GM10266 (cell line): Measurements from ENCODE around the gene ABCD3.

Experiments used
- DNase-seq: peaks from one replicate; pipeline ENCODE4 v3.0.0; 2012; ENCODE audit errors: extremely low spot score
- TF ChIP-seq, protein P1 (sequence below): IDR thresholded peaks from 2 replicates; pipeline ENCODE4 v1.5.1; 2012; ENCODE audit warnings: mild to moderate bottlenecking, low read depth; ENCODE audit not compliant: control insufficient read depth, insufficient read depth; ENCODE audit errors: missing control alignments

ABCD3 gene

DNA sequence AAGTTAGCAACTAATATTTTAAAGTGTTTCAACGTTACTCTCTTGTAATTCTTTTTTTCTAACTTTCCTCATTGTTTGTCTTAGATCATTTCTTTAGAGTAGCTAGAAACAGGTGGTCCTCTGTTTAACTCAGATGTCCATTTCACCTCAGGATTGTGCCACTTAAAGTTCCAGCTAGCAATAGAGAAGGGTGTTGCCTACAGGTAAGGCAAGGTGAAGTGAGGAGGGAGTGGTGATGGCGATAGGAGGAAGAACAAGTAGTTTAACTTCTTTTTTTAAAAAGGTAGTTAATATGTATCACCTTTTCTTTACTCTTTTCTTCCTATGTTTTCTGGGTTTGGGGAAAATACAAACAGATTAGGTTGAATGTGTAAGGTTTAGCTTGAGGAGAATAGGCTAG, 44.4 kb downstream of the ABCD3 start:
- TF ChIP-seq, protein P1, sequence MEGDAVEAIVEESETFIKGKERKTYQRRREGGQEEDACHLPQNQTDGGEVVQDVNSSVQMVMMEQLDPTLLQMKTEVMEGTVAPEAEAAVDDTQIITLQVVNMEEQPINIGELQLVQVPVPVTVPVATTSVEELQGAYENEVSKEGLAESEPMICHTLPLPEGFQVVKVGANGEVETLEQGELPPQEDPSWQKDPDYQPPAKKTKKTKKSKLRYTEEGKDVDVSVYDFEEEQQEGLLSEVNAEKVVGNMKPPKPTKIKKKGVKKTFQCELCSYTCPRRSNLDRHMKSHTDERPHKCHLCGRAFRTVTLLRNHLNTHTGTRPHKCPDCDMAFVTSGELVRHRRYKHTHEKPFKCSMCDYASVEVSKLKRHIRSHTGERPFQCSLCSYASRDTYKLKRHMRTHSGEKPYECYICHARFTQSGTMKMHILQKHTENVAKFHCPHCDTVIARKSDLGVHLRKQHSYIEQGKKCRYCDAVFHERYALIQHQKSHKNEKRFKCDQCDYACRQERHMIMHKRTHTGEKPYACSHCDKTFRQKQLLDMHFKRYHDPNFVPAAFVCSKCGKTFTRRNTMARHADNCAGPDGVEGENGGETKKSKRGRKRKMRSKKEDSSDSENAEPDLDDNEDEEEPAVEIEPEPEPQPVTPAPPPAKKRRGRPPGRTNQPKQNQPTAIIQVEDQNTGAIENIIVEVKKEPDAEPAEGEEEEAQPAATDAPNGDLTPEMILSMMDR: no peak

GRCh38 chr1:94463056-94463764, 45.0 kb downstream of the ABCD3 start:
- no peak for DNase-seq

More for the DNA sequence above, 44.4 kb downstream of the ABCD3 start:
- no peak for DNase-seq

GRCh38 chr1:94463765-94464330, 45.7 kb downstream of the ABCD3 start:
- DNase-seq: peak; percentile 10
- TF ChIP-seq, protein P1: peak; percentile 55

More at GRCh38 chr1:94463056-94463764, 45.0 kb downstream of the ABCD3 start:
- TF ChIP-seq, protein P1: no peak

- TF ChIP-seq, protein P1: no peak
- no peak for DNase-seq
Observed at GRCh38 chr1:94468708-94469107, 50.5 kb downstream of the ABCD3 start.

- no peak for DNase-seq
- TF ChIP-seq, protein P1: no peak
Observed at GRCh38 chr1:94471271-94471670, 53.1 kb downstream of the ABCD3 start.

DNA sequence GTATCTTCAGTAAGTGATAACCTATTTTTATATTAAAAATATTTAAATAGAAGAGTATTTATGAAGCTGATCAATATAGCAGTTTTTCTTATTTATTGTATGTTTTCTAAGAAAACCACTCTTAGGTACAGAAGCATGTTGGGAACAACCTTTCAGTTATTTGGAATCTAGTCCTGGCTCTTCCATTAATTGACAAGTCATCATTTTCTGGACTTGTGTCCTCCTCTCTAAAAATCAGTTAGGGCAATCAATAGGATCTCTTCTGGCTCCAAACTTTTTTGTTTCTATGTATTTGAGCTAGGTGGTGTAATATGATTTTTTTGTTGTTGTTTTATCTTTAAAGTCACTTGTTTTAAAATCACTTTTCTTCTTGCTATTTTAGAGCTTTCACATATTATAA, 57.0 kb downstream of the ABCD3 start:
- TF ChIP-seq, protein P1: no peak
- DNase-seq: no peak

GRCh38 chr1:94479682-94480081, 61.5 kb downstream of the ABCD3 start:
- no peak for DNase-seq
- TF ChIP-seq, protein P1: no peak
